Heart left ventricle (tissue), 16 donors: ENCODE measurements around the gene NFKB2. TPM values are rescaled to one million over a fixed set of nuclear protein-coding genes. Genes with fewer than 3 reads are reported as not detected.

Experiments used
- ATAC-seq, 4 donors: fragments of 200-7000 bp; cut with Tn5 transposase; one replicate each; pipeline ENCODE4 v1.9.1; 2020 to 2022; ENCODE audit warnings: moderate library complexity in 4 of 4, mild to moderate bottlenecking in 3 of 4, moderate number of reproducible peaks in 1 of 4
- DNase-seq, 5 donors: peaks; one replicate each; pipeline ENCODE4 v3.0.0-alpha.2; 2020
- H3K27ac ChIP-seq, 12 donors: fragments of 200-600 bp; sonication (generic) in 4 of 12; one replicate each; pipeline versions ENCODE4 v1.5.0 to v1.8.0; 2016 to 2022; ENCODE audit warnings: mild to moderate bottlenecking in 2 of 12
- H3K27me3 ChIP-seq, 9 donors: fragments of 200-600 bp; sonication (generic) in 2 of 9; one replicate each; pipeline versions ENCODE4 v1.5.1 to v1.8.0; 2016 to 2022; ENCODE audit warnings: mild to moderate bottlenecking in 3 of 9
- H3K36me3 ChIP-seq, 9 donors: fragments of 200-600 bp; sonication (generic) in 2 of 9; one replicate each; pipeline versions ENCODE4 v1.5.0 to v1.8.0; 2018 to 2022; ENCODE audit warnings: mild to moderate bottlenecking in 2 of 9
- H3K4me1 ChIP-seq, 12 donors: fragments of 200-600 bp; sonication (generic) in 4 of 12; one replicate each; pipeline versions ENCODE4 v1.5.0 to v1.8.0; 2016 to 2022; ENCODE audit warnings: mild to moderate bottlenecking in 3 of 12
- H3K4me3 ChIP-seq, 12 donors: fragments of 200-600 bp; sonication (generic) in 4 of 12; one replicate each; pipeline versions ENCODE4 v1.5.0 to v1.8.0; 2017 to 2022; ENCODE audit warnings: mild to moderate bottlenecking in 9 of 12, moderate library complexity in 4 of 12
- H3K9me3 ChIP-seq, 12 donors: fragments of 200-600 bp; sonication (generic) in 4 of 12; one replicate each; pipeline versions ENCODE4 v1.5.0 to v1.8.0; 2016 to 2022; ENCODE audit warnings: mild to moderate bottlenecking in 1 of 12
- POLR2A ChIP-seq, 2 donors: fragments of 450-650 bp; IDR thresholded peaks; one replicate each; pipeline ENCODE4 v1.6.1; 2017; ENCODE audit warnings: antibody characterized with exemption in 2 of 2, mild to moderate bottlenecking in 2 of 2, moderate library complexity in 2 of 2
- WGBS, 4 donors: extraction: QIAGEN DNeasy Blood & Tissue Kit in 2 of 4; methylation state at CpG; one replicate each; pipeline versions ENCODE4 v1.1.5 to v1.1.7; 2013 to 2018; 5-methylcytosine and 5-hydroxymethylcytosine counted together
- intact Hi-C, 10 donors: fragments of 100-400 bp; cut with DNase I; formaldehyde crosslinking; loops; one replicate each; pipeline versions ENCODE4 v1.11.1 to v1.14.2; 2022
- polyA plus RNA-seq, 2 donors: library from polyadenylated mRNA; stranded (reverse); fragments of 200-250 nt; gene quantifications; one replicate each; pipeline ENCODE4 v1.2.3, GENCODE V29; 2013
- total RNA-seq, 9 donors: library from RNA; depleted of rRNA in 2 of 9; stranded (reverse); fragments of >200 nt in 2 of 9; fragmentation: NEBNext Ultra II Directional in 3 of 9; extraction: Animal tissue kit (Norgen Biotek cat#: 25700) in 3 of 9; gene quantifications; one replicate each; pipeline versions ENCODE4 v1.1.0 to v1.2.4, GENCODE V29; 2016 to 2023
- TF ChIP-seq, protein P1 (sequence below), 12 donors: fragments of 200-600 bp; sonication (generic) in 4 of 12; IDR thresholded peaks; one replicate each; pipeline versions ENCODE4 v1.5.0 to v1.8.0; 2018 to 2022; ENCODE audit warnings: antibody characterized with exemption in 12 of 12, mild to moderate bottlenecking in 5 of 12
- donor health status: ischemic (EF 13 %, LVEDD 7.1; RV severe dilation, severe dysfunction).
- donor health status: healthy with polysubstance abuse.
- donor health status: DM: no; HTN: yes; CAD: no.
- donor health status: DM: no; HTN: no; CAD: no.
- donor health status: ischemic (EF 25% LVEDD 6.9; RV normal size, moderate dysfunction).
- donor health status: ischemic (EF 25% LVEDD 5.7; RV mildly dilated, moderate dysfunction).
- donor health status: healthy.
- donor health status: DM: yes; HTN: yes; CAD: no.
- donor health status: ischemic (EF 35%, LVEDD 5.7; RV mildly dilated, moderate dysfunction).
- donor health status: nonischemic (EF 11% LVEDD 7.7; RV severe dilation, severe dysfunction).
- donor health status: DM: yes; HTN: yes; CAD: no.
- donor health status: PGD.
- donor health status: ischemic (EF 29% LVEDD 5.4; RV normal size, mild dysfunction).
- donor health status: nonischemic (EF 23%, LVEDD 6.1; RV moderate dilation, normal function).

NFKB2 gene
- total and polyA plus RNA-seq, 11 donors = 9.6 to 50.4 (median 17.2) TPM

- peaks cover 0 to 12% (median 0%) of the 10 kb centered on the region in 9 donors for H3K27me3 ChIP-seq
- H3K27ac ChIP-seq = peak overlapping the region in 1 of 12 donors; percentile 89
- H3K4me3 ChIP-seq = peak overlapping the region in 1 of 12 donors; percentile 96
- H3K36me3 ChIP-seq = no peaks in the 10 kb centered on the region
- H3K4me1 ChIP-seq = peaks cover 0 to 64% (median 12%) of the 10 kb centered on the region in 12 donors
- TF ChIP-seq, protein P1, sequence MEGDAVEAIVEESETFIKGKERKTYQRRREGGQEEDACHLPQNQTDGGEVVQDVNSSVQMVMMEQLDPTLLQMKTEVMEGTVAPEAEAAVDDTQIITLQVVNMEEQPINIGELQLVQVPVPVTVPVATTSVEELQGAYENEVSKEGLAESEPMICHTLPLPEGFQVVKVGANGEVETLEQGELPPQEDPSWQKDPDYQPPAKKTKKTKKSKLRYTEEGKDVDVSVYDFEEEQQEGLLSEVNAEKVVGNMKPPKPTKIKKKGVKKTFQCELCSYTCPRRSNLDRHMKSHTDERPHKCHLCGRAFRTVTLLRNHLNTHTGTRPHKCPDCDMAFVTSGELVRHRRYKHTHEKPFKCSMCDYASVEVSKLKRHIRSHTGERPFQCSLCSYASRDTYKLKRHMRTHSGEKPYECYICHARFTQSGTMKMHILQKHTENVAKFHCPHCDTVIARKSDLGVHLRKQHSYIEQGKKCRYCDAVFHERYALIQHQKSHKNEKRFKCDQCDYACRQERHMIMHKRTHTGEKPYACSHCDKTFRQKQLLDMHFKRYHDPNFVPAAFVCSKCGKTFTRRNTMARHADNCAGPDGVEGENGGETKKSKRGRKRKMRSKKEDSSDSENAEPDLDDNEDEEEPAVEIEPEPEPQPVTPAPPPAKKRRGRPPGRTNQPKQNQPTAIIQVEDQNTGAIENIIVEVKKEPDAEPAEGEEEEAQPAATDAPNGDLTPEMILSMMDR (IDR thresholded peaks at IDR 0.05) = no peak
- no peak for TF ChIP-seq POLR2A (IDR thresholded peaks at IDR 0.05)
- intact Hi-C loops = loop anchor here in 1 of 10 donors (2.0 kb wide), 1 partner anchor 69 kb away; the partner anchor contains the start of genes ACTR1A and SUFU
- DNase-seq (no peak), ATAC-seq (no peak)
- 53 to 60% (median 54%) methylated on average over 5 of the region's 5 CpGs for WGBS, 4 donors
- no peaks in the 10 kb centered on the region for H3K9me3 ChIP-seq
Observed at GRCh38 chr10:102433619-102434046, 38.1 kb downstream of the NFKB2 start.

DNA sequence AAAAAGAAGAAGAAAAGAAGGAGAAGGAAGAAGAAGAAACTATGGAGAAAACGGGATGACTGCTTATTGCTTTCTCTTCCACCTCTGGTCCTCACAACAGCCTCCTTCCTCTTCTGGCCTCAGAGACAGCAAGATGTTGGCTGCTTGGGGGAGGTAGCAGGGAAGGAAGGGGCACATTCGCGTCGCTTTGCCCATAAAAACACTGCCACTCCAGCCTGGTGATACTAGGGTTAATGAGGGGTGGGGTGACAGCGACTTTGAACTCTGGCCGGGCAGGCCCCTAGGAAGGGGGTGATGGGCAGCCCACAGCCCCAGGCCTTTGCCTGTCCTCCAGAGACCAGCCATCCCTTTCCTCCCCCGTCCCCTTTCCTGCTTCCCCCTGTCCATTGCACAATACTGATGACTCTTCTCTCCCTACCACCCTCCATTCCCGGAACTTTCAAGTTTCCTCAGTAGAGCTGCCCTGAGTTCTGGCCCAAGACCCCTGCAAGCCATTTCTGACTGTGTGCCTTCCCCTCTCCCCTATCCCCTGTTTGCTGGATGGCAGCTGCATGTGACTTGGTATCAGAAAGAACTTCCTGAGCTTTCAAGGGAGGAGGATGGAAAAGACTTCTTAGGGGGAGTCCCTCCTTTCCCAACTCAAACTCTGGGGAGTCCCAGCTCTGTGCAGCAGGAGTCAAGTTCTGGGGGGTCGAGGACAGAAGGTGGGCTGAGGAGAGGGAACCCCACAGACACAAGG lies 39.1 kb downstream of the NFKB2 start:
- no peaks in the 10 kb centered on the region for H3K36me3 ChIP-seq
- peak overlapping the region in 1 of 12 donors; percentile 57 for H3K4me3 ChIP-seq
- H3K4me1 ChIP-seq = peaks cover 0 to 64% (median 12%) of the 10 kb centered on the region in 12 donors
- H3K9me3 ChIP-seq = no peaks in the 10 kb centered on the region
- 18 to 28% (median 26%) methylated on average over 9 of the region's 9 CpGs for WGBS, 4 donors
- ATAC-seq (peak in 1 of 4 donors; percentile 30), DNase-seq (no peak)
- peak overlapping the region in 4 of 12 donors; percentile 6 to 89 (median 33) for H3K27ac ChIP-seq
- H3K27me3 ChIP-seq = peaks cover 0 to 12% (median 0%) of the 10 kb centered on the region in 9 donors
- TF ChIP-seq POLR2A (IDR thresholded peaks at IDR 0.05) = no peak
- TF ChIP-seq, protein P1 (IDR thresholded peaks at IDR 0.05) = no peak
- intact Hi-C loops = no loop called here

- H3K4me1 ChIP-seq = peaks cover 0 to 64% (median 12%) of the 10 kb centered on the region in 12 donors
- intact Hi-C loops = no loop called here
- H3K9me3 ChIP-seq = no peaks in the 10 kb centered on the region
- H3K36me3 ChIP-seq = no peaks in the 10 kb centered on the region
- peak overlapping the region in 4 of 12 donors; percentile 6 to 89 (median 33) for H3K27ac ChIP-seq
- H3K4me3 ChIP-seq = peak overlapping the region in 5 of 12 donors; percentile 0 to 57 (median 37)
- WGBS, 4 donors = 29 to 45% (median 35%) methylated on average over 5 of the region's 5 CpGs
- H3K27me3 ChIP-seq = peaks cover 0 to 12% (median 0%) of the 10 kb centered on the region in 9 donors
- TF ChIP-seq POLR2A (IDR thresholded peaks at IDR 0.05) = no peak
- TF ChIP-seq, protein P1 (IDR thresholded peaks at IDR 0.05) = no peak
- no peak for DNase-seq
- ATAC-seq = no peak
Observed at GRCh38 chr10:102435133-102435497, 39.6 kb downstream of the NFKB2 start.

GRCh38 chr10:102435529-102436233 lies 40.2 kb downstream of the NFKB2 start:
- H3K4me1 ChIP-seq = peaks cover 0 to 64% (median 12%) of the 10 kb centered on the region in 12 donors
- H3K4me3 ChIP-seq = peak overlapping the region in 8 of 12 donors; percentile 0 to 57 (median 32)
- WGBS, 4 donors = 10 to 22% (median 15%) methylated on average over 8 to 14 of the region's 14 CpGs
- H3K27me3 ChIP-seq = peaks cover 0 to 12% (median 0%) of the 10 kb centered on the region in 9 donors
- TF ChIP-seq POLR2A (IDR thresholded peaks at IDR 0.05) = no peak
- TF ChIP-seq, protein P1 (IDR thresholded peaks at IDR 0.05) = no peak
- no peaks in the 10 kb centered on the region for H3K36me3 ChIP-seq
- intact Hi-C loops = no loop called here
- ATAC-seq (no peak), DNase-seq (no peak)
- H3K27ac ChIP-seq = peak overlapping the region in 4 of 12 donors; percentile 6 to 89 (median 33)
- H3K9me3 ChIP-seq = no peaks in the 10 kb centered on the region
